ENCODE measurements around the gene CENPC. TPM values are rescaled to one million over a fixed set of nuclear protein-coding genes. Genes with fewer than 3 reads are reported as not detected.

Gene CENPC
- total RNA-seq, 4 donors from 2014 or later, result 28.7 to 38.8 (median 34.8) TPM

- TF ChIP-seq CTCF (IDR thresholded peaks at IDR 0.05; ENCODE audit: low read depth), result no peak
Observed at GRCh38 chr4:67550451-67550850, 5.1 kb upstream of the CENPC start.

GRCh38 chr4:67549123-67549522, 3.8 kb upstream of the CENPC start:
- TF ChIP-seq CTCF (IDR thresholded peaks at IDR 0.05; ENCODE audit: low read depth), result no peak

- TF ChIP-seq CTCF (IDR thresholded peaks at IDR 0.05; ENCODE audit: low read depth), result no peak
Observed at GRCh38 chr4:67546971-67547370, 1.7 kb upstream of the CENPC start.

GRCh38 chr4:67546004-67546356, 677 bp upstream of the CENPC start:
- no peak for TF ChIP-seq CTCF (IDR thresholded peaks at IDR 0.05; ENCODE audit: low read depth)

GRCh38 chr4:67542076-67542475, 3.2 kb downstream of the CENPC start:
- TF ChIP-seq CTCF (IDR thresholded peaks at IDR 0.05; ENCODE audit: low read depth), result no peak

- no peak for TF ChIP-seq CTCF (IDR thresholded peaks at IDR 0.05; ENCODE audit: low read depth)
Observed at GRCh38 chr4:67539830-67540229, 5.5 kb downstream of the CENPC start.

GRCh38 chr4:67535280-67535840, 9.9 kb downstream of the CENPC start:
- TF ChIP-seq CTCF (IDR thresholded peaks at IDR 0.05; ENCODE audit: low read depth), result no peak
